Neural progenitor cell (in vitro differentiated cells): Measurements from ENCODE around the gene PCSK2. TPM values are rescaled to one million over a fixed set of nuclear protein-coding genes. Genes with fewer than 3 reads are reported as not detected.

ENCODE experiments used
- DNase-seq: peaks from one replicate; pipeline ENCODE4 v3.0.0-alpha.2; 2016; ENCODE audit warnings: low spot score
- H2AFZ ChIP-seq: fragments of 200-600 bp; sonication (generic); replicated peaks from 2 replicates; pipeline ENCODE4 v1.6.1; 2016; ENCODE audit warnings: antibody characterized with exemption
- H3F3A ChIP-seq: fragments of 200-600 bp; sonication (generic); 2 replicates; pipeline ENCODE4 v1.6.1; 2016; ENCODE audit warnings: antibody characterized with exemption, low read depth
- H3K27ac ChIP-seq: fragments of 200-600 bp; sonication (generic); 2 replicates; pipeline ENCODE4 v1.5.1; 2016; ENCODE audit warnings: mild to moderate bottlenecking
- H3K27me3 ChIP-seq: fragments of 200-600 bp; sonication (generic); 2 replicates; pipeline ENCODE4 v1.6.1; 2016; ENCODE audit warnings: mild to moderate bottlenecking, moderate library complexity
- H3K36me3 ChIP-seq: fragments of 200-600 bp; sonication (generic); 2 replicates; pipeline ENCODE4 v1.5.1; 2016
- H3K4me1 ChIP-seq: fragments of 200-600 bp; sonication (generic); 2 replicates; pipeline ENCODE4 v1.6.1; 2016; ENCODE audit warnings: mixed run types
- H3K4me2 ChIP-seq: fragments of 200-600 bp; sonication (generic); 2 replicates; pipeline ENCODE4 v1.6.1; 2016
- H3K4me3 ChIP-seq: fragments of 200-600 bp; sonication (generic); 2 replicates; pipeline ENCODE4 v1.5.1; 2016
- H3K79me2 ChIP-seq: fragments of 200-600 bp; sonication (generic); 2 replicates; pipeline ENCODE4 v1.6.1; 2016; ENCODE audit warnings: low read depth
- H3K9ac ChIP-seq: fragments of 200-600 bp; sonication (generic); 2 replicates; pipeline ENCODE4 v1.6.1; 2016
- H3K9me3 ChIP-seq: fragments of 200-600 bp; sonication (generic); 2 replicates; pipeline ENCODE4 v1.5.1; 2016; ENCODE audit warnings: low read depth
- H4K20me1 ChIP-seq: fragments of 200-600 bp; sonication (generic); 2 replicates; pipeline ENCODE4 v1.6.1; 2016; ENCODE audit warnings: low read depth
- H3K27ac Mint-ChIP-seq: 3 replicates; pipeline ENCODE4 v1.8.0; 2021; ENCODE audit warnings: mixed read lengths
- H3K27me3 Mint-ChIP-seq: 2 replicates; pipeline ENCODE4 v1.8.0; 2022; ENCODE audit warnings: low read depth, mild to moderate bottlenecking, inconsistent platforms, moderate library complexity, mixed read lengths; ENCODE audit not compliant: insufficient read depth
- H3K36me3 Mint-ChIP-seq: 3 replicates; pipeline ENCODE4 v1.8.0; 2021; ENCODE audit warnings: mixed read lengths
- H3K4me1 Mint-ChIP-seq: 3 replicates; pipeline ENCODE4 v1.8.0; 2021; ENCODE audit warnings: mixed read lengths
- H3K4me3 Mint-ChIP-seq: 3 replicates; pipeline ENCODE4 v1.8.0; 2021; ENCODE audit warnings: mild to moderate bottlenecking, moderate library complexity, mixed read lengths
- H3K9me3 Mint-ChIP-seq: 3 replicates; pipeline ENCODE4 v1.8.0; 2020; ENCODE audit warnings: mixed read lengths
- EZH2 ChIP-seq: fragments of 200-600 bp; sonication (generic); IDR thresholded peaks from 2 replicates; pipeline ENCODE4 v1.6.1; 2017; ENCODE audit warnings: antibody characterized with exemption, mild to moderate bottlenecking, moderate library complexity
- EZH2phosphoT487 ChIP-seq: fragments of 200-600 bp; sonication (generic); IDR thresholded peaks from 2 replicates; pipeline ENCODE4 v1.6.1; 2017; ENCODE audit warnings: antibody characterized with exemption
- total RNA-seq: library from RNA; depleted of rRNA; stranded (reverse); fragments of >200 nt; gene quantifications from 2 replicates; pipeline ENCODE4 v1.2.3, GENCODE V29; 2015; ENCODE audit warnings: low replicate concordance
- TF ChIP-seq, protein P1 (sequence below): fragments of 200-600 bp; sonication (generic); IDR thresholded peaks from 2 replicates; pipeline ENCODE4 v1.5.1; 2017; ENCODE audit warnings: antibody characterized with exemption, mild to moderate bottlenecking

PCSK2 gene
- total RNA-seq, 1 donor from 2014 or later: 0.07 TPM

DNA sequence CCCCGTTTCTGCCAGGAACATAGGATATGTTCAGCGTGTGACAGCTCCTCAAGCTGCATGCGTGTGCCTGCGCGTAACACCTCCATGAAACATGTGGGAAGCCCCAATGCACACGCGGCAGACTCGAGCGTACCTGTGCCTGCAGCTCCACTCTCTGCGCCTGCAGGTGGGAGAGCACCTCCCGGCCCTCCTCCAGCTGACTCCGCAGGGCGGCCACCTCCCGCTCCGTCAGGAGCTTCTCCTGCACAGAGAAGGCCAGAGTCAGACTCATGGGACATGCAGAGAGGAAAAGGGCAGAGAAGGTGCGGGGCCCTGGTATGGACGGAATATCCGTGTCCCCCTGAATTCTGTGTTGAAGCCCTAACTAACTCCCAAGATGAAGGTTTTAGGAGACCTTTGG is 281.9 kb downstream of the PCSK2 start:
- H3K4me2 ChIP-seq: no peak overlapping the region
- H3K4me1 Mint-ChIP-seq: peaks cover 5% of the 10 kb centered on the region
- H3K9me3 Mint-ChIP-seq: no peaks in the 10 kb centered on the region
- H3K36me3 ChIP-seq: no peaks in the 10 kb centered on the region
- H3K27me3 Mint-ChIP-seq: peaks cover 16% of the 10 kb centered on the region
- no peaks in the 10 kb centered on the region for H3K9me3 ChIP-seq
- TF ChIP-seq, protein P1, sequence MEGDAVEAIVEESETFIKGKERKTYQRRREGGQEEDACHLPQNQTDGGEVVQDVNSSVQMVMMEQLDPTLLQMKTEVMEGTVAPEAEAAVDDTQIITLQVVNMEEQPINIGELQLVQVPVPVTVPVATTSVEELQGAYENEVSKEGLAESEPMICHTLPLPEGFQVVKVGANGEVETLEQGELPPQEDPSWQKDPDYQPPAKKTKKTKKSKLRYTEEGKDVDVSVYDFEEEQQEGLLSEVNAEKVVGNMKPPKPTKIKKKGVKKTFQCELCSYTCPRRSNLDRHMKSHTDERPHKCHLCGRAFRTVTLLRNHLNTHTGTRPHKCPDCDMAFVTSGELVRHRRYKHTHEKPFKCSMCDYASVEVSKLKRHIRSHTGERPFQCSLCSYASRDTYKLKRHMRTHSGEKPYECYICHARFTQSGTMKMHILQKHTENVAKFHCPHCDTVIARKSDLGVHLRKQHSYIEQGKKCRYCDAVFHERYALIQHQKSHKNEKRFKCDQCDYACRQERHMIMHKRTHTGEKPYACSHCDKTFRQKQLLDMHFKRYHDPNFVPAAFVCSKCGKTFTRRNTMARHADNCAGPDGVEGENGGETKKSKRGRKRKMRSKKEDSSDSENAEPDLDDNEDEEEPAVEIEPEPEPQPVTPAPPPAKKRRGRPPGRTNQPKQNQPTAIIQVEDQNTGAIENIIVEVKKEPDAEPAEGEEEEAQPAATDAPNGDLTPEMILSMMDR: no peak
- TF ChIP-seq EZH2phosphoT487 (no peak), EZH2 (no peak)
- peaks cover 56% of the 10 kb centered on the region for H3K27me3 ChIP-seq
- no peak overlapping the region for H3K9ac ChIP-seq
- H3K27ac ChIP-seq: no peak overlapping the region
- H3K4me1 ChIP-seq: no peaks in the 10 kb centered on the region
- no peak overlapping the region for H3K4me3 ChIP-seq
- H3K36me3 Mint-ChIP-seq: no peaks in the 10 kb centered on the region
- no peaks in the 10 kb centered on the region for H4K20me1 ChIP-seq
- H3K79me2 ChIP-seq: no peaks in the 10 kb centered on the region
- no peaks in the 10 kb centered on the region for H3F3A ChIP-seq
- H3K4me3 Mint-ChIP-seq: no peak overlapping the region
- H2AFZ ChIP-seq: no peak overlapping the region
- DNase-seq: no peak
- H3K27ac Mint-ChIP-seq: no peak overlapping the region

DNA sequence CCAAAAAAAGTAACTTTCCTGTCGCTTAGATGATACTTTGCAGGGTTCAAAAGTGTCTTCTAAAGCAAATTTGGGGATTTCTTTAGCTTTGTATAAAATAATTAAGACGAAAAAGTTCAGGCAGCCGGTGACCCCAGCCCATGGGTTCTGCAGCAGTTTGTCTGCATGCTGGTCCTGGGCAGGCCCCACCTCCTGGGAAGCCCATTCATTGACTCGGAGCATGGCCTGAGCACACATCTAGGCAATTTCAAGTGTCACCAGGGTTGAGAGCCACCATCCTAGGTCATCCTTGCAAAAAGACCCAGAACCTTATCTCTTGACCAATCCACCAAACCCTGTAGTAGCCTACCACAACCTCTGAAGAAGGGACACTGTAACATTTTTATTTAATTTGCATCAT is 283.7 kb downstream of the PCSK2 start:
- Histone ChIP-seq H3F3A (no peaks in the 10 kb centered on the region), H4K20me1 (no peaks in the 10 kb centered on the region), H3K4me2 (no peak overlapping the region), H3K9ac (no peak overlapping the region), H3K36me3 (no peaks in the 10 kb centered on the region), H3K79me2 (no peaks in the 10 kb centered on the region), H3K4me1 (no peaks in the 10 kb centered on the region), H2AFZ (no peak overlapping the region), H3K27me3 (peaks cover 66% of the 10 kb centered on the region), H3K27ac (no peak overlapping the region), H3K9me3 (no peaks in the 10 kb centered on the region), H3K4me3 (no peak overlapping the region)
- Mint-ChIP-seq H3K9me3 (no peaks in the 10 kb centered on the region), H3K4me3 (no peak overlapping the region), H3K36me3 (no peaks in the 10 kb centered on the region), H3K27ac (no peak overlapping the region), H3K27me3 (peaks cover 18% of the 10 kb centered on the region), H3K4me1 (no peaks in the 10 kb centered on the region)
- DNase-seq: no peak
- no peak for TF ChIP-seq EZH2phosphoT487
- TF ChIP-seq, protein P1: no peak
- no peak for TF ChIP-seq EZH2

- Histone ChIP-seq H3K9ac (no peak overlapping the region), H3K27ac (no peak overlapping the region), H3K4me1 (no peaks in the 10 kb centered on the region), H3K27me3 (peaks cover 63% of the 10 kb centered on the region), H2AFZ (no peak overlapping the region), H3F3A (no peaks in the 10 kb centered on the region), H3K4me2 (no peak overlapping the region), H4K20me1 (no peaks in the 10 kb centered on the region), H3K9me3 (no peaks in the 10 kb centered on the region), H3K4me3 (no peak overlapping the region), H3K79me2 (no peaks in the 10 kb centered on the region), H3K36me3 (no peaks in the 10 kb centered on the region)
- no peaks in the 10 kb centered on the region for H3K4me1 Mint-ChIP-seq
- TF ChIP-seq EZH2: no peak
- TF ChIP-seq EZH2phosphoT487: no peak
- TF ChIP-seq, protein P1: no peak
- no peak for DNase-seq
- H3K9me3 Mint-ChIP-seq: no peaks in the 10 kb centered on the region
- H3K27me3 Mint-ChIP-seq: peaks cover 18% of the 10 kb centered on the region
- H3K4me3 Mint-ChIP-seq: no peak overlapping the region
- H3K36me3 Mint-ChIP-seq: no peaks in the 10 kb centered on the region
- H3K27ac Mint-ChIP-seq: no peak overlapping the region
Measured at GRCh38 chr20:17511401-17511800, 284.6 kb downstream of the PCSK2 start.

DNA sequence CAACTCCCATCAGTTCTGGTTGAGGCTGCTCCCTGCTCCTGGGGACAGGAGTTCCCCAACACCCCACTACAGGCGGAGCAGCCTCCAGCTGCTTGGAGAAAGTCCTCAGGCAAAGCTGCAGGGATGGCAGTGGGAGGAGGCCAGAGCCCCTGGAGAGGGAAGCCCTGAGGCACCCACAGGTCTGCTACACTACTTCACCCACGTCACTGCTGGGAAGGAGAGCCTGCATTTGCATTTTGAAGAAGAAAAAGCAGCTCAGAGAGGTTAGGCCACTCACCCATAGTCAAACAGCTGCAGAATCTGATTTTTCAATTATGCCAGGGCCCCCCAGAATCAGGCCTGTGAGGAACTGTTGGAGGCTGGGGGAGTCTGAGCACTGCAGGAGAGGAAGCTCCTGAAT is 287.1 kb downstream of the PCSK2 start:
- no peaks in the 10 kb centered on the region for H3F3A ChIP-seq
- no peak overlapping the region for H2AFZ ChIP-seq
- no peaks in the 10 kb centered on the region for H3K36me3 ChIP-seq
- no peak overlapping the region for H3K4me3 Mint-ChIP-seq
- H3K9me3 Mint-ChIP-seq: peaks cover 2% of the 10 kb centered on the region
- no peak overlapping the region for H3K4me3 ChIP-seq
- no peaks in the 10 kb centered on the region for H3K36me3 Mint-ChIP-seq
- no peaks in the 10 kb centered on the region for H3K4me1 Mint-ChIP-seq
- DNase-seq: no peak
- H3K79me2 ChIP-seq: no peaks in the 10 kb centered on the region
- H3K4me2 ChIP-seq: no peak overlapping the region
- H3K9ac ChIP-seq: no peak overlapping the region
- peaks cover 14% of the 10 kb centered on the region for H3K27me3 Mint-ChIP-seq
- no peaks in the 10 kb centered on the region for H4K20me1 ChIP-seq
- H3K9me3 ChIP-seq: no peaks in the 10 kb centered on the region
- no peak overlapping the region for H3K27ac ChIP-seq
- peaks cover 49% of the 10 kb centered on the region for H3K27me3 ChIP-seq
- TF ChIP-seq EZH2phosphoT487 (no peak), EZH2 (no peak)
- TF ChIP-seq, protein P1: no peak
- H3K4me1 ChIP-seq: no peaks in the 10 kb centered on the region
- no peak overlapping the region for H3K27ac Mint-ChIP-seq
